BLaER1 treated with 17β-estradiol and CSF1 and Interleukin-3, amounts not matched to agents 10 nM and 100 nM (cell line): ENCODE results near the gene DLG1.
A peak's percentile ranks its signal among the peaks of the same experiment; 100 is the strongest.

ENCODE experiments used
- H3K27ac ChIP-seq, 11 experiments: shearing (Covaris generic); formaldehyde crosslinking; 2 replicates each; pipeline ENCODE4 v1.8.1; 2022
- H3K27me3 ChIP-seq, 11 experiments: shearing (Covaris generic); formaldehyde crosslinking; 2 replicates each; pipeline ENCODE4 v1.8.1; 2022
- H3K36me3 ChIP-seq, 11 experiments: shearing (Covaris generic); formaldehyde crosslinking; 2 replicates each; pipeline ENCODE4 v1.8.1; 2022
- H3K4me1 ChIP-seq, 10 experiments: shearing (Covaris generic); formaldehyde crosslinking; 2 replicates each; pipeline ENCODE4 v1.8.1; 2022
- H3K4me2 ChIP-seq, 11 experiments: shearing (Covaris generic); formaldehyde crosslinking; 2 replicates each; pipeline ENCODE4 v1.8.1; 2022
- H3K4me3 ChIP-seq, 10 experiments: shearing (Covaris generic); formaldehyde crosslinking; 2 replicates each; pipeline ENCODE4 v1.8.1; 2022
- H3K9ac ChIP-seq, 11 experiments: shearing (Covaris generic); formaldehyde crosslinking; 2 replicates each; pipeline ENCODE4 v1.8.1; 2022
- H3K9me3 ChIP-seq, 11 experiments: shearing (Covaris generic); formaldehyde crosslinking; replicated peaks in 1 of 11; 2 replicates each; pipeline ENCODE4 v1.8.1; 2022
- H4K20me1 ChIP-seq, 11 experiments: shearing (Covaris generic); formaldehyde crosslinking; 2 replicates each; pipeline ENCODE4 v1.8.1; 2022
- Cebpa-rat ChIP-seq, 11 experiments: shearing (Covaris generic); IDR thresholded peaks; 2 replicates each; pipeline ENCODE4 v1.8.1; 2022

Gene DLG1

GRCh38 chr3:197338586-197338985 lies 40.2 kb upstream of the DLG1 start:
- Histone ChIP-seq H3K27ac (no peak overlapping the region), H3K9ac (no peak overlapping the region), H3K4me3 (no peak overlapping the region), H3K36me3 (no peaks in the 10 kb centered on the region), H4K20me1 (no peaks in the 10 kb centered on the region), H3K9me3 (no peaks in the 10 kb centered on the region), H3K4me2 (no peak overlapping the region), H3K4me1 (peaks cover 0 to 20% (median 6%) of the 10 kb centered on the region in 10 experiments; a peak in 12 of 20 replicates), H3K27me3 (no peaks in the 10 kb centered on the region; a peak in 1 of 22 replicates)
- TF ChIP-seq Cebpa-rat (IDR thresholded peaks at IDR 0.05) = no peak

- Histone ChIP-seq H3K4me2 (0 out of 22 replicates have a peak overlapping the region, but pooled peaks of 1 of the 11 experiments have one; percentile 6), H3K9me3 (no peaks in the 10 kb centered on the region), H4K20me1 (no peaks in the 10 kb centered on the region), H3K9ac (no peak overlapping the region), H3K27ac (no peak overlapping the region), H3K27me3 (no peaks in the 10 kb centered on the region; a peak in 1 of 22 replicates), H3K4me1 (peaks cover 0 to 20% (median 6%) of the 10 kb centered on the region in 10 experiments; a peak in 11 of 20 replicates), H3K36me3 (no peaks in the 10 kb centered on the region), H3K4me3 (no peak overlapping the region)
- no peak for TF ChIP-seq Cebpa-rat (IDR thresholded peaks at IDR 0.05)
These were observed 39.2 kb upstream of the DLG1 start for GRCh38 chr3:197337656-197338055.

GRCh38 chr3:197337214-197337613 lies 38.8 kb upstream of the DLG1 start:
- H3K9ac ChIP-seq = no peak overlapping the region
- H3K4me1 ChIP-seq = peaks cover 0 to 20% (median 6%) of the 10 kb centered on the region in 10 experiments; a peak in 11 of 20 replicates
- no peaks in the 10 kb centered on the region for H4K20me1 ChIP-seq
- no peaks in the 10 kb centered on the region for H3K36me3 ChIP-seq
- H3K4me2 ChIP-seq = no peak overlapping the region
- H3K27me3 ChIP-seq = no peaks in the 10 kb centered on the region; a peak in 1 of 22 replicates
- H3K27ac ChIP-seq = no peak overlapping the region
- H3K4me3 ChIP-seq = no peak overlapping the region
- H3K9me3 ChIP-seq = no peaks in the 10 kb centered on the region
- TF ChIP-seq Cebpa-rat (IDR thresholded peaks at IDR 0.05) = no peak

GRCh38 chr3:197336348-197336747 lies 37.9 kb upstream of the DLG1 start:
- Histone ChIP-seq H3K4me2 (no peak overlapping the region), H3K36me3 (no peaks in the 10 kb centered on the region), H3K4me1 (peaks cover 0 to 20% (median 6%) of the 10 kb centered on the region in 10 experiments; a peak in 11 of 20 replicates), H4K20me1 (no peaks in the 10 kb centered on the region), H3K27ac (no peak overlapping the region), H3K4me3 (no peak overlapping the region), H3K9ac (no peak overlapping the region), H3K9me3 (no peaks in the 10 kb centered on the region), H3K27me3 (no peaks in the 10 kb centered on the region; a peak in 1 of 22 replicates)
- no peak for TF ChIP-seq Cebpa-rat (IDR thresholded peaks at IDR 0.05)

GRCh38 chr3:197335428-197336132 lies 37.2 kb upstream of the DLG1 start:
- peaks cover 0 to 20% (median 6%) of the 10 kb centered on the region in 10 experiments; a peak in 11 of 20 replicates for H3K4me1 ChIP-seq
- no peaks in the 10 kb centered on the region; a peak in 1 of 22 replicates for H3K27me3 ChIP-seq
- no peak overlapping the region for H3K27ac ChIP-seq
- TF ChIP-seq Cebpa-rat (IDR thresholded peaks at IDR 0.05) = no peak
- no peak overlapping the region for H3K4me3 ChIP-seq
- H3K9ac ChIP-seq = no peak overlapping the region
- peak overlapping the region in 7 of 11 experiments; percentile 7 to 37 (median 28); a peak in 6 of 22 replicates for H3K4me2 ChIP-seq
- no peaks in the 10 kb centered on the region for H3K36me3 ChIP-seq
- H4K20me1 ChIP-seq = no peaks in the 10 kb centered on the region
- no peaks in the 10 kb centered on the region for H3K9me3 ChIP-seq

GRCh38 chr3:197333901-197334639 lies 35.7 kb upstream of the DLG1 start:
- no peak overlapping the region for H3K27ac ChIP-seq
- H4K20me1 ChIP-seq = no peaks in the 10 kb centered on the region
- H3K4me2 ChIP-seq = peak overlapping the region in 5 of 11 experiments; percentile 4 to 31 (median 15); a peak in 4 of 22 replicates
- no peaks in the 10 kb centered on the region for H3K36me3 ChIP-seq
- peaks cover 0 to 20% (median 6%) of the 10 kb centered on the region in 10 experiments; a peak in 11 of 20 replicates for H3K4me1 ChIP-seq
- TF ChIP-seq Cebpa-rat (IDR thresholded peaks at IDR 0.05) = no peak
- H3K9me3 ChIP-seq = no peaks in the 10 kb centered on the region
- no peaks in the 10 kb centered on the region; a peak in 1 of 22 replicates for H3K27me3 ChIP-seq
- H3K9ac ChIP-seq = no peak overlapping the region
- H3K4me3 ChIP-seq = no peak overlapping the region

- Histone ChIP-seq H3K9ac (no peak overlapping the region), H4K20me1 (no peaks in the 10 kb centered on the region), H3K4me3 (no peak overlapping the region), H3K4me2 (no peak overlapping the region), H3K9me3 (no peaks in the 10 kb centered on the region), H3K4me1 (peaks cover 0 to 13% (median 6%) of the 10 kb centered on the region in 10 experiments; a peak in 11 of 20 replicates), H3K36me3 (no peaks in the 10 kb centered on the region), H3K27me3 (no peaks in the 10 kb centered on the region; a peak in 1 of 22 replicates), H3K27ac (no peak overlapping the region)
- TF ChIP-seq Cebpa-rat (IDR thresholded peaks at IDR 0.05) = no peak
These were observed 32.7 kb upstream of the DLG1 start for GRCh38 chr3:197331131-197331530.

- Histone ChIP-seq H3K9ac (no peak overlapping the region), H4K20me1 (no peaks in the 10 kb centered on the region), H3K36me3 (no peaks in the 10 kb centered on the region), H3K4me1 (peaks cover 0 to 7% (median 0%) of the 10 kb centered on the region in 10 experiments; a peak in 2 of 20 replicates), H3K4me2 (no peak overlapping the region), H3K4me3 (no peak overlapping the region), H3K9me3 (no peaks in the 10 kb centered on the region), H3K27me3 (no peaks in the 10 kb centered on the region; a peak in 1 of 22 replicates), H3K27ac (no peak overlapping the region)
- no peak for TF ChIP-seq Cebpa-rat (IDR thresholded peaks at IDR 0.05)
These were observed 31.0 kb upstream of the DLG1 start for GRCh38 chr3:197329382-197329781.

GRCh38 chr3:197328198-197328597 lies 29.8 kb upstream of the DLG1 start:
- Histone ChIP-seq H3K4me3 (no peak overlapping the region), H3K27ac (no peak overlapping the region), H3K9ac (no peak overlapping the region), H3K4me2 (no peak overlapping the region), H4K20me1 (no peaks in the 10 kb centered on the region), H3K4me1 (no peaks in the 10 kb centered on the region), H3K27me3 (no peaks in the 10 kb centered on the region), H3K36me3 (no peaks in the 10 kb centered on the region), H3K9me3 (no peaks in the 10 kb centered on the region)
- TF ChIP-seq Cebpa-rat (IDR thresholded peaks at IDR 0.05) = no peak
